ENCODE data around the gene NFIA.

The NFIA gene

DNA sequence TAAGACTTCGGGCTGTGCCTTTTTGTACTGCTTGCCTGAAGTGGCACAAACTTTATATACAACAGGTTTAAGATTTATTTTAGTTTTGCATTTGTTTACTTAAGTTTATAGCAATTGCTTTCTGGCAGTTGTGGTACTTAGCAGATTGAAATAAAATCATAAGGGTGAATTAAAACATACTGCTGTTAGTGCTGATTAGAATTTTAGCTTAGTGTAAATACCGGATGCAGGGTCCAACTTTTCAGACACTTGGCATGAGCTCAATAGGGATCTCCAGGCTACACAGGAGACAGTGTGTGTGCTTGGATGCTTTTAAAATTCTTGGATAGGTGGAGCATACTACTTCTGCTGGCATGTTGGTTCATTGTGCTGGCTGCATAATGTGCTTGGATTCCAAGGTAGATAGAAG is 159.6 kb downstream of the NFIA start:
- TF ChIP-seq FOXM1 (IDR thresholded peaks at IDR 0.05; ENCODE audit: borderline replicate concordance, low read depth): no peak
- no peak for TF ChIP-seq YY1 (IDR thresholded peaks at IDR 0.05; ENCODE audit: low read depth)
- no peak for TF ChIP-seq TCF12 (IDR thresholded peaks at IDR 0.05; ENCODE audit: low read depth)
- TF ChIP-seq, protein P1, sequence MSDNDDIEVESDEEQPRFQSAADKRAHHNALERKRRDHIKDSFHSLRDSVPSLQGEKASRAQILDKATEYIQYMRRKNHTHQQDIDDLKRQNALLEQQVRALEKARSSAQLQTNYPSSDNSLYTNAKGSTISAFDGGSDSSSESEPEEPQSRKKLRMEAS (IDR thresholded peaks at IDR 0.05): no peak
- TF ChIP-seq NFIC (IDR thresholded peaks at IDR 0.05): no peak
- no peak for TF ChIP-seq EP300 (IDR thresholded peaks at IDR 0.05; ENCODE audit: borderline replicate concordance)
- no peak for TF ChIP-seq CEBPB (IDR thresholded peaks at IDR 0.05)
- TF ChIP-seq, protein P2, sequence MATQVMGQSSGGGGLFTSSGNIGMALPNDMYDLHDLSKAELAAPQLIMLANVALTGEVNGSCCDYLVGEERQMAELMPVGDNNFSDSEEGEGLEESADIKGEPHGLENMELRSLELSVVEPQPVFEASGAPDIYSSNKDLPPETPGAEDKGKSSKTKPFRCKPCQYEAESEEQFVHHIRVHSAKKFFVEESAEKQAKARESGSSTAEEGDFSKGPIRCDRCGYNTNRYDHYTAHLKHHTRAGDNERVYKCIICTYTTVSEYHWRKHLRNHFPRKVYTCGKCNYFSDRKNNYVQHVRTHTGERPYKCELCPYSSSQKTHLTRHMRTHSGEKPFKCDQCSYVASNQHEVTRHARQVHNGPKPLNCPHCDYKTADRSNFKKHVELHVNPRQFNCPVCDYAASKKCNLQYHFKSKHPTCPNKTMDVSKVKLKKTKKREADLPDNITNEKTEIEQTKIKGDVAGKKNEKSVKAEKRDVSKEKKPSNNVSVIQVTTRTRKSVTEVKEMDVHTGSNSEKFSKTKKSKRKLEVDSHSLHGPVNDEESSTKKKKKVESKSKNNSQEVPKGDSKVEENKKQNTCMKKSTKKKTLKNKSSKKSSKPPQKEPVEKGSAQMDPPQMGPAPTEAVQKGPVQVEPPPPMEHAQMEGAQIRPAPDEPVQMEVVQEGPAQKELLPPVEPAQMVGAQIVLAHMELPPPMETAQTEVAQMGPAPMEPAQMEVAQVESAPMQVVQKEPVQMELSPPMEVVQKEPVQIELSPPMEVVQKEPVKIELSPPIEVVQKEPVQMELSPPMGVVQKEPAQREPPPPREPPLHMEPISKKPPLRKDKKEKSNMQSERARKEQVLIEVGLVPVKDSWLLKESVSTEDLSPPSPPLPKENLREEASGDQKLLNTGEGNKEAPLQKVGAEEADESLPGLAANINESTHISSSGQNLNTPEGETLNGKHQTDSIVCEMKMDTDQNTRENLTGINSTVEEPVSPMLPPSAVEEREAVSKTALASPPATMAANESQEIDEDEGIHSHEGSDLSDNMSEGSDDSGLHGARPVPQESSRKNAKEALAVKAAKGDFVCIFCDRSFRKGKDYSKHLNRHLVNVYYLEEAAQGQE (IDR thresholded peaks at IDR 0.05; ENCODE audit: low read depth): no peak
- no peak for TF ChIP-seq CREB1 (IDR thresholded peaks at IDR 0.05; ENCODE audit: low read depth)
- TF ChIP-seq EGR1 (IDR thresholded peaks at IDR 0.05): no peak
- no peak for TF ChIP-seq TAF1 (IDR thresholded peaks at IDR 0.05; ENCODE audit: low read depth)
- no peak for TF ChIP-seq TEAD4 (IDR thresholded peaks at IDR 0.05)

DNA sequence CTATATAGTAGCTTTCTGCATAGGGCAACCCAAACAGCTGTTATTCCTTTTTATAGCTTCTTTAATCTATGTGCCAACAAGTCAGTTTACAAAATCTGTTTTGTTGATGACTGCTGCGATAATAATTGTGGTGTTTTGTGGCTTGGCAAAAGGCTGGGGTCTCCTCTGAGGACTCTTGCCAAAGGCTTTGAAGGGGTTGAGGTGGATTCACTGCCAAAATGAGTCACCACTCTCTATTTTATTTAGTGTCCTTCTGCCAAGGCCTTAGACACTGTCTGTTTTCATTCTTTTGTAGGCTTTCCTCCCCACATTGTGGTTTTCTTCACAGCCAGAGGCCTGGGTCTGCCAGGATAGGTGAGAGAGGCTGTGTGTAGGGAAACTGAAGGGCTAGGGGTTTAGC is 161.8 kb downstream of the NFIA start:
- TF ChIP-seq NFIC (IDR thresholded peaks at IDR 0.05) (no peak; the same call in none of the 2 replicates), TCF12 (IDR thresholded peaks at IDR 0.05; ENCODE audit: low read depth) (peak; percentile 36; the same call in 1 of the 2 replicates), EP300 (IDR thresholded peaks at IDR 0.05; ENCODE audit: borderline replicate concordance) (peak; percentile 34; the same call in 1 of the 2 replicates)

DNA sequence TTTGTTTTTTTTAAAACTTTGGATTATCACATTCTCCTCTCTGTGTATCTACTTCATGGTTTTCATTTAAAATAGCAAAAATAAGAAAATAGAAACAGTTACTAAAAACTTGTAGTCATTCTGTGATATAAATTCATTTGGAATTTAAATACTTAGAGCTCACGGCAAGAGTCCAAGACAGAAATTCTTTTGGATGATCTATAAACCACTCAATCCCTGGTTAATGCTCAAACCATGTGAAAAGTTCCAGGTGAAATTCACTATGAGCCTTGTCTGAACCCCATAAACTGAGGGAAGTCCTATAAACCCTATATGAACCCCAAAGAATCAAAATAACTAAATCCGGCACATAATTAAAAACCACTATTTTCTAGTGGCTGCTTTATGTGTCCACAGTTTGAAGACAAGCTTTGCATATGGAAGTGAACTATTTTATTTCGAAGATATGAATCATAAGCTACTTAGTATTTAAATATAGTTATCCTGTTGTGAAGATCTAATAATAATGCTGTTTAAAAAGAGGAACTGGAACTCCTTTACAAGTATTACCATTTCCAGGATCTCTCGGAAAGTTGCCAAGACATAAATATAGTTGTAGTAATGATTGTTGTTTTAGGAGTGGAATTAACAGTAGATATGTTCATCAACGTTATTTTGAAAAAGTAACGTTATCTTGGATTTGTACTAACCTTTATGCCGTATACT is 163.5 kb downstream of the NFIA start:
- no peak for TF ChIP-seq YY1 (IDR thresholded peaks at IDR 0.05; ENCODE audit: low read depth)

DNA sequence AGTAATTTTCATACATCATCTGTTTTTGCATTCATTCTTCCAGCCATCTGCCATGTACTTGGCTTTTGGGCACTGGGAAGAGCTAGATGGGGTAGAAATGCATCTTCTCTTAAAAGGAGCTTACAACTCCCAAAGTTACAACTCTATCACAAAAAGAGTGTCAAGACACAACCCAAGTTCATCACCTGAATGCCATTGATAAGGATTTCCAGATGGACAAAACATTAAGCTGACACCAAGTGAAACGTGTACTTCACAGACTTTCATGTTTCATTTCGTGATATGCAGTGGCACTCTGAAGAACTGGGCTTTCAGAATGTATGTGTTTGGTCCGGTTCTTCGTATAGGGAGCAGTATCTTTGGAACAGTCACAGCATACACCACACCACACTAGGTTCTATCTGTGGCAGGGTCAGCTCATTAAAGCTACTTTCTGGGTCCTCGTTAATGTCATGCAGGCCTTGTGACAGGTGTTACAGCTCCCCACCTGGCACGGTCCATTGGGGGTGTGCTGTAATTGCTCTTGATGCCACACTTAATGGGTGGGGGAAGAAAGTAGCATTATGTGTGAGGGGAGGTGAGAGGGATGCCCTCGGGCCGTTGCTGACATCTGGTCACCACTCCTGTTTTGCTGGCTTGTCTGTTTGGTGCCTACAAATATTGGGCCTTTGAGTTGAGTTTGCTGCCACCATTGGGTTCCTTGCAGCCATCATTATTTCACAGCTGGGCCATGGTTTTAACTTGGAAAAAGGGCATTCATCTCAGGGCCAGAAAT is 164.9 kb downstream of the NFIA start:
- TF ChIP-seq YY1 (IDR thresholded peaks at IDR 0.05; ENCODE audit: low read depth) (no peak), EGR1 (IDR thresholded peaks at IDR 0.05) (no peak), NFIC (IDR thresholded peaks at IDR 0.05) (no peak)
- TF ChIP-seq, protein P1 (IDR thresholded peaks at IDR 0.05): no peak

DNA sequence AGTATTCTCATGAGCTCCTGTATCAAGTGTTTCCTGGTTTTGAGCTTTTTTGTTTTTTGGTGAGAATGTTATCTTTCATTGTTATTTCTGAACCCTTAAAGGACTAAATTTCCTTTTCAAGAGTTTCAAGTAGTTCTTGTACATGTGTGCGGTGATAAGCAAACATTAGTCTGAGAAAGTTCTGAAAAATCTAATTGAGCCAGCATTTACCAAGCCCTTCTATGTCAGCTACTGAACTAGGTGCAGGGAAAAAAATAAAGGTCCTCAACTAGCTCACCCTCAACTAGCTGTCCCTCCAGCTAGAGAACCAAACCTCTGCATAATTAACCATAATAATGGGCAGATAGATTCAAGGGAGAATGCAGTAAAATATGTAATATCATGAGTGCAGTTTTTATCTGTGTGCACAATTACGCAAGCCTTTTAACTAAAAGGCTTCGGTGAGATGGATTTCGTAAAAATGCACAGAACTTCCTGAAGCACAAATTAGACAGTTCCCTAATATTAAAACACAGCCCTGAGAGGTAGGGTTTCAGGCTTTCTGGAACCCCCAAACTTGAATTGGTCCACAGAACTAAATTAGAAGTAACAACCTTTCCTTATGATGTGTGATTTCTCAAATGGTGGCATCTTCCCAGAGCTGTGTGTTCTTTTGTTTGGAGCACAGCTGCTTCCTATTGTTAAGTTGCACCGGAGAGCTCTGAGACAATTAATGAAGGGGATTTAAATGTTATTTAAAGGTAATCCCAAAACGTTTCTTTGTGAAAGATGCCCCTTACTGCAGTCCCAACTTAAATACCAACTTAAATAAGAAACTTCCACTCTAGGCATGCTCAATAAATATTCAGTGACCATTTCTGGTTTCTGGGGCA is 165.8 kb downstream of the NFIA start:
- TF ChIP-seq FOXM1 (IDR thresholded peaks at IDR 0.05; ENCODE audit: borderline replicate concordance, low read depth) (no peak), TEAD4 (IDR thresholded peaks at IDR 0.05) (no peak), RAD21 (IDR thresholded peaks at IDR 0.05; ENCODE audit: low read depth) (no peak), EP300 (IDR thresholded peaks at IDR 0.05; ENCODE audit: borderline replicate concordance) (no peak), YY1 (IDR thresholded peaks at IDR 0.05; ENCODE audit: low read depth) (no peak), CEBPB (IDR thresholded peaks at IDR 0.05) (no peak)
- TF ChIP-seq, protein P2 (IDR thresholded peaks at IDR 0.05; ENCODE audit: low read depth): no peak

DNA sequence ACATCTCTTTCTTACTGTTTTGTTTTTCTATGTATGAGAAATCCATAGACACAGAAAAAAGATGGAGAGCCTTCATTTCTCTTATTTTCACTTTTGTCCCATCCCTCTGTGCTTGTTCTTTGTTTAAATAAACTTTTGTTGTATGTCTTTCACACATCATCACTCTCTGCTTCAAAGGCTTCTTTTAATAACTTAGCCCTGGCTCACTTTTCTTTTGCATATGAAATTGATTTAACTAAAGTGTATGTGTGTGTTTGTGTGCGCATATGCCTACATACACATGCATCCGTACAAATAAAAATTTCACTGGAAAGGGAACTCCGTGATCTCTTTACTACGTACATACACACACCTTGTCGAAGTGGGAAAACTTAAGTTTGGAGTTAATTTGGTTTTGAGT is 168.6 kb downstream of the NFIA start:
- TF ChIP-seq, protein P3, sequence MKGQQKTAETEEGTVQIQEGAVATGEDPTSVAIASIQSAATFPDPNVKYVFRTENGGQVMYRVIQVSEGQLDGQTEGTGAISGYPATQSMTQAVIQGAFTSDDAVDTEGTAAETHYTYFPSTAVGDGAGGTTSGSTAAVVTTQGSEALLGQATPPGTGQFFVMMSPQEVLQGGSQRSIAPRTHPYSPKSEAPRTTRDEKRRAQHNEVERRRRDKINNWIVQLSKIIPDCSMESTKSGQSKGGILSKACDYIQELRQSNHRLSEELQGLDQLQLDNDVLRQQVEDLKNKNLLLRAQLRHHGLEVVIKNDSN (IDR thresholded peaks at IDR 0.05): no peak
- TF ChIP-seq FOXM1 (IDR thresholded peaks at IDR 0.05; ENCODE audit: borderline replicate concordance, low read depth) (no peak), TAF1 (IDR thresholded peaks at IDR 0.05; ENCODE audit: low read depth) (no peak), RAD21 (IDR thresholded peaks at IDR 0.05; ENCODE audit: low read depth) (no peak), YY1 (IDR thresholded peaks at IDR 0.05; ENCODE audit: low read depth) (no peak), ZBTB7A (IDR thresholded peaks at IDR 0.05; ENCODE audit: low read depth) (no peak), EP300 (IDR thresholded peaks at IDR 0.05; ENCODE audit: borderline replicate concordance) (no peak)
- TF ChIP-seq, protein P1 (IDR thresholded peaks at IDR 0.05): no peak
- TF ChIP-seq, protein P2 (IDR thresholded peaks at IDR 0.05; ENCODE audit: low read depth): no peak

Measured in Ishikawa (cell line).